NCI-H187 (cell line): ENCODE results near the gene EIF4EBP2.

Source experiments
- DNase-seq, 2 experiments: peaks; one replicate each; lab custom pipeline; 2025; lab: John Stamatoyannopoulos, UW

The EIF4EBP2 gene

GRCh38 chr10:70461397-70462348 is 57.7 kb downstream of the EIF4EBP2 start:
- DNase-seq: no peak

- no peak for DNase-seq
Observed at GRCh38 chr10:70462349-70462984, 58.5 kb downstream of the EIF4EBP2 start.

- no peak for DNase-seq
Observed at GRCh38 chr10:70465278-70465677, 61.3 kb downstream of the EIF4EBP2 start.

GRCh38 chr10:70465832-70466231 is 61.9 kb downstream of the EIF4EBP2 start:
- no peak for DNase-seq

- no peak for DNase-seq
Observed at GRCh38 chr10:70466951-70467350, 63.0 kb downstream of the EIF4EBP2 start.

GRCh38 chr10:70472799-70473454 is 69.0 kb downstream of the EIF4EBP2 start:
- no peak for DNase-seq

GRCh38 chr10:70474780-70475179 is 70.8 kb downstream of the EIF4EBP2 start:
- DNase-seq: no peak

- no peak for DNase-seq
Observed at GRCh38 chr10:70475661-70476060, 71.7 kb downstream of the EIF4EBP2 start.

- DNase-seq: no peak
Observed at GRCh38 chr10:70476249-70477035, 72.5 kb downstream of the EIF4EBP2 start.

GRCh38 chr10:70477661-70478162 is 73.8 kb downstream of the EIF4EBP2 start:
- no peak for DNase-seq
